ENCODE measurements around the gene MICAL1.

DNA sequence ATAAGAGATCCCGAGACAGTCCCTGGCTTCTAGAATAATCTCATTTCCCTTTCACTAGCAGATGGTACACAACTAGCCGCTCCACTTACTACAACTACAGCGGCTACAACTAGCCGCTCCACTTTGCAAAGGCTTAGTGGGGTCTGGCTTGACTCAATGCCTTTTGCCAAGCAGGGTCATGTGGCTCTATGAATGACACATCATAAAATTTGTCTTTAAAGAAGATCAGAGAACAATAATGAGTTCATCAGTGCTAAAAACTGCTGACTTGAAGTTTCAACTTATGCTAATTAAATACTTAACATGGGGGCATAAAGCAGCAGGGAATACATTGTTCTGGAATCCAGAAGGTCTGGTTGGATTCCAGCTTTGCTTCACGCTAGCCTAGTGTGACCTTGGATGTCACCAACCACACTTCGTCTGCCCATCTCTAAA, 2.0 kb upstream of the MICAL1 start:
- TF ChIP-seq, protein P1, sequence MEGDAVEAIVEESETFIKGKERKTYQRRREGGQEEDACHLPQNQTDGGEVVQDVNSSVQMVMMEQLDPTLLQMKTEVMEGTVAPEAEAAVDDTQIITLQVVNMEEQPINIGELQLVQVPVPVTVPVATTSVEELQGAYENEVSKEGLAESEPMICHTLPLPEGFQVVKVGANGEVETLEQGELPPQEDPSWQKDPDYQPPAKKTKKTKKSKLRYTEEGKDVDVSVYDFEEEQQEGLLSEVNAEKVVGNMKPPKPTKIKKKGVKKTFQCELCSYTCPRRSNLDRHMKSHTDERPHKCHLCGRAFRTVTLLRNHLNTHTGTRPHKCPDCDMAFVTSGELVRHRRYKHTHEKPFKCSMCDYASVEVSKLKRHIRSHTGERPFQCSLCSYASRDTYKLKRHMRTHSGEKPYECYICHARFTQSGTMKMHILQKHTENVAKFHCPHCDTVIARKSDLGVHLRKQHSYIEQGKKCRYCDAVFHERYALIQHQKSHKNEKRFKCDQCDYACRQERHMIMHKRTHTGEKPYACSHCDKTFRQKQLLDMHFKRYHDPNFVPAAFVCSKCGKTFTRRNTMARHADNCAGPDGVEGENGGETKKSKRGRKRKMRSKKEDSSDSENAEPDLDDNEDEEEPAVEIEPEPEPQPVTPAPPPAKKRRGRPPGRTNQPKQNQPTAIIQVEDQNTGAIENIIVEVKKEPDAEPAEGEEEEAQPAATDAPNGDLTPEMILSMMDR (IDR thresholded peaks at IDR 0.05; ENCODE audit: extremely low read depth in 1 of 2, insufficient read depth in 1 of 2, low read depth in 1 of 2, low read length in 2 of 2), result no peak
- TF ChIP-seq POLR2AphosphoS5 (IDR thresholded peaks at IDR 0.05; ENCODE audit: insufficient read depth, low read depth, low read length) (no peak), EZH2 (IDR thresholded peaks at IDR 0.05; ENCODE audit: borderline replicate concordance, low read depth, low read length, severe bottlenecking) (no peak), GATA2 (IDR thresholded peaks at IDR 0.05; ENCODE audit: insufficient read depth, insufficient read length, low read depth, low read length) (no peak), POLR2A (IDR thresholded peaks at IDR 0.05; ENCODE audit: low read depth, low read length) (no peak), MYC (IDR thresholded peaks at IDR 0.05; ENCODE audit: low read depth, low read length) (no peak)
